GM19238 (cell line): ENCODE data around the gene HAGH.

Experiments used
- DNase-seq: peaks from one replicate; pipeline ENCODE4 v3.0.0; 2011; ENCODE audit warnings: low spot score; ENCODE audit not compliant: insufficient read length

The HAGH gene

GRCh38 chr16:1787322-1788094, 39.1 kb downstream of the HAGH start:
- DNase-seq = no peak

DNA sequence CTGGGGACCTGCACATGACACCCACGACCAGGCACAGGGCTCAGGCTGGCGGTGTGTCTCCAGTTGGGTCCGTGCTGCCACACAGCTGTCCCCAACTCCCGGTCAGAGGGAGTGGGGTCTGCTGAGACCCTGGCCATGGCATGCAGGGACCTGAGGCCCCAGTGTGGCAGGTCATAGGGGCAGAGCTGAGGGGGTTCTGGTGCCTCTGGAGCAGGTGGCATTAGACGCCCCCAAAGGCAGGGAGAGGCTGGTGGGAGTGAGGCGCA, 39.6 kb downstream of the HAGH start:
- DNase-seq = no peak

GRCh38 chr16:1786242-1787055, 40.2 kb downstream of the HAGH start:
- no peak for DNase-seq

DNA sequence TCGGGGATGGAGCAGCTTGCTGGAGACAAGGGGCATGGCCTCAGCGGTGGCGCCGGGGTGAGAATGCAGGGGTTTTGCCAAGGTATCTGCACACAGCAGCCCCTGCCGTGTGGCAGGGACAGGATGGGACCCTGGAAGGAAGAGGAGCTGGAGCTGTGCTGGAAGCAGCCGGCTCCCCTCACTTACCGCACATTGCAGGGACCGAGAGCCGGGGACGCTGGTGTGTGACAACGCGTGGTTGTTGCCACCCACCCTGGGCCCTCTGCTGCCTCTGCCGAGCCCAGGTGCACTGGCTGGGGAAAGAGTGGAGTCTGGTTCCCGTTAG, 40.8 kb downstream of the HAGH start:
- no peak for DNase-seq

DNA sequence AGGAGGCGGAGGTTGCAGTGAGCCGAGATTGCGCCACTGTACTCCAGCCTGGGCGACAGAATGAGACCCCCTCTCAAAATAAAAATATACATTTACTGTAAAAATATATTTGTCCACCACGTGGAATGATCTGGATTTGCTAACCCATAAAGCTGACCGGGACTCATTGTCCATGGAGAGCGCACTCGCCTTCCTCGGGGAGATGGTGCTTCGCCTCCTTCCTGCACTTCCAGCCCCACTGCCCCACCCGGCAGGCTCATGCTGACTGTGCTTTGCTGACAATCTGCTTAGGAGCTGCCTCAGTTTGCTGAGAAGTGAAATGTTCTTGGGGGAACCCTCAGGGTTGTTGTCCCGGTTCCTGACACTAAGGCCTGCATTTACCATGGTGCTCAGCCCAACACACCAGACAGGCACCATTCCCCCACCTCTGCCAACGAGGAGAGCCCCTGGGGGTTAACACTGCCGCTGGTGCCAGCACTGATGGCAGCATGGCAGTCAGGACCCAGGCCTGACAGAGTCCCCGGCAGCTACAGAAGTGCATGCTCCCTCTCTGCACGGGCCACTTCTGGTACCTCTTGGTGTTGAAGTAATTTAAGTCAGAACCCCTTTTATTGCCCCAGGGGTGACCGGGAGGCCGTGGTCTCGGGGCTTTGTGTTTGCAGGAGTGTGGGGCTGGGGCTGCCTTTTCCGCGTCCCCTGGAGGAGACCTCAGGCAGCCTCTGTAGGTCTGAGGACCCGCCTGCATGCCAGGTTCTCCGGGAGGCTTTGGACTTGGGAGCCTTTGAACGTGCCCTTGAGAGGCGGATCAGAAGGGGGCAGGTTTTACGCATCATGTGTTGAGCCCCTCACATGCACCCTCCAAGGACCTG, 41.4 kb downstream of the HAGH start:
- DNase-seq = no peak

GRCh38 chr16:1782408-1783264, 44.0 kb downstream of the HAGH start, which contains the start of the genes NUBP2 and SPSB3:
TSS of gene NUBP2 (plus strand) at chr16:1782960. CDS start at chr16:1783021, 61 bp downstream.
TSS of gene SPSB3 (minus strand) at chr16:1782571. CDS start at chr16:1781483, 1,088 bp downstream.
- DNase-seq = peak; percentile 100

DNA sequence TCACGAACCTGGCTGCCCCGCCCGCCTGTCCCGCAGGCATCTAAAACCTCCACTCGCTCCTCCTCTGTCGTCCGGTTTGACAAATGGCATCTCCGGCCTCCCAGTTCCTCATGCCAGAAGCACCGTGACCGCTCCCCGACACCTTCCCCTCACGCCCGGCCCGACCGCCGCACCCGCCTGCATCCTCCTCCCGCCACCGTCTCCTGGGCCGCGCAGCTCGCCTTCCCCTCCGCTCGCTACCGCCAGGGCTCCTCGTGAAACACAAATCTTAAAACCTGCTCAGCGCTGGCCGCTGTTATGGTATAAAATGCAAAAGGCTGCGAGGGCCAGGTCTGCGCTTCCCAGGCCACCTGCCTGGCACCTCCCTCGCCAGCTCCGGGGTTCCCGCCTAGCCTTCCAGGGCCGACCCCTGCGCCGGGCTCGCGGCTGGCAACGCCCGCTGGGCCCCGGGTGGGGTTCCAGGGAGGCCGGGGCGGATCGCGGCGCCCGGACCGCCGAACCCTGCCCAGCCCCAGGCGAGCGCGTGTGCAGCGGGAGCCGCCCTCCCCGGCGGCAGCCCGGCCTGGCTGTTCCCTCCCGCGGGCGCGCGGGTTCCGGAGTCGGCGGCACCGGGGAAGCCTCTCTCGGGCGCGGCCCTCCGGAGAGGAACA, 44.7 kb downstream of the HAGH start:
- DNase-seq = no peak

DNA sequence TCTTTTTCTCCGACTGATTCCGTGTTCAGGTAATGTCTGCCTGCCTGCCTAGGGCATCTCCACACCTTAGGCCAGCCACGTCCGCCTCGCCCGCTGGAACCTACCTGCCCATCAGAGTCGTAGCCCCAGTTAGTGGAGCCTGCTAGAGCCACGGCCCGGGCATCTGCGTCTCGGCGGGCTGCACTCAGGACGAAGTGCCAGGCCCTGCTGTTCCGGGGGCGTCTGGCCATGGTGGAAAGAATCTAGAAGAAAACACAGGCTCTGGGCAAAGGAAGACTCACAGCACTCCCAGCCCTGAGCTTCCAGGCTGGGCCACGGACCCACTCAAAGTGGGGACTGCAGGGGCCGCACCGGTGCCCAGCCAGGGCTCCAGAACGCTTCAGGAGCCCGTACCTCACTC, 45.4 kb downstream of the HAGH start:
- no peak for DNase-seq

DNA sequence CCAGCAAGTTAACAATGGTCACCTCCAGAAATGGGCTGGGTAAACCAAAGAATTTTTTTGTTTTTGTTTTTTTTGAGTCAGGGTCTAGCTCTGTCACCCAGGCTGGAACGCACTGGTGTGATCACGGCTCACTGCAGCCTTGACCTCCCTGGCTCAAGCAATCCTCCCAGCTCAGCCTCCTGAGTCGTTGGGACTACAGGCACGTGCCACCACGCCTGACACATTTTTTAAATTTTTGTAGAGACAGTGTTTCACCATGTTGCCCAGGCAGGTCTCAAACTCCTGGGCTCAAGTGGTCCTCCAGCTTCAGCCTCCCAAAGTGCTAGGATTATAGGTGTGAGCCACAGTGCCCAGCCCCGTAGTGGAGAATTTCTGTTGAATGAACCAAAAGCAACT, 46.0 kb downstream of the HAGH start:
- no peak for DNase-seq

DNA sequence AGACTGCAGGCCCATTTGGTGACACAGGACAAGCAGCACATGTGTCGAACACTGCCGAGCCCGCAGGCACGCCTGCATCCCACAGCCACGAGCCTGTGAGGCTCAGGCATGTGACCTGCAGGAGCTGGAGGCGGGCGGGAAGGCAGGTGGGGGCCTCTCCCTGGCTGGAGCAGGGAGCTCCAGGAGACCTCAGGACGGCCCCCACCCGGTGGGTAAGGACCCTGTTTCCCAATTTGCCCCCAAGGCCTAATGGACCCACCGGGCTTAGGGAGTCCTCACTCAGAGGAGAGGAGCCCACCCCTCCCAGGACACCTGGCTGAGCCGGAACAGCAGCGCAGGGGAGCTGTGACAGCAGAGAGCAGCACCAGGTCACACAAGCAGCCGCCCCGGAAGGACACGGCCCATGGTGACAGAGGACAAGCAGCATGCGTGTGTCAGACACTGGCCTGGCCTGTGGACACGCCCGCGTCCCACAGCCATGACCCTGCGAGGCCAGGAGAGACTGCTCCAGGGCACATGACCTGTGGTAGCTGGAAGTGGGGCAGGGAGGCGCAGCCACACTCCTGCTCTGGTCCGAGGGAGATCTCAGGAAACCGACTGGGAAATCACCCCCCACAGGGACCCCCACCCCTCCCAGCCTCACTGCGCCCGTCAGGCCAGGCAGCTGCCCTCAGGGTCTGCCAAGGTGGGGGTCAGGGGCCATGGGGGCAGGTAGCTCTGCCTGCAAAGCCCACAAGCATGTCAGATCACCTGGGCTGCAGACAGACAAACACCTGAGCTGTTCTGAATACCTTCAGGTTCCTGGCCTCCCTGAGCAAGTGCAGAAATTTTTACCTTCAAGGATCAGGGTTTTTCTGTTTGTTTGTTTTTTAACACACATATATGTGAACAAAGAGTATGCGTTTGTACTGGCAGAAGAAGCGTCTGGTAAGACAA, 46.6 kb downstream of the HAGH start:
- DNase-seq = no peak

DNA sequence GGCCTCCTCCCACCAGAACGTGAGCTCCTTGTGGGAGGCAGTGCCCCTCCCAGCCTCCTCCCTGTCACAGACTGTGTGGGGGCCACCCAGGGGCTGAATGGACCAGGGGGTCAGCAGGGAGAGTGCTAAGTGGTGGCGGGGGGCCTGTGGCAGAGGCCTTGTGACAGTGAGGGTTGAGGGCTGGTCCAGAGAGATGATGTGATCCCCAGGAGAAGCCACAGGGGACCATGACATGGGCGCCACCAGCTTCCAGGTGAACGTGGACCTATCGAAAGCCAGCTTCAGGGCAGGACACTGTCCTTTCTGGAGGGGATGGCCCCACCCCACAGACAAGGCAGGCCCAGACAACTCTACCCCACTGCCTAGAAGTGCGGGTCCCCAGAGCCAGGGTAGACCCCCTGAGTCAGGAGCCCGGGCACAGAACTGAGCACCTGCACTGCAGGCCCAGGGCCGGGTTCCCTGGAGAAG, 47.4 kb downstream of the HAGH start:
- DNase-seq = no peak

- no peak for DNase-seq
Observed at GRCh38 chr16:1778200-1779179, 48.1 kb downstream of the HAGH start.

GRCh38 chr16:1777375-1778199, 49.0 kb downstream of the HAGH start:
- no peak for DNase-seq

GRCh38 chr16:1776991-1777374, 49.6 kb downstream of the HAGH start:
- no peak for DNase-seq

DNA sequence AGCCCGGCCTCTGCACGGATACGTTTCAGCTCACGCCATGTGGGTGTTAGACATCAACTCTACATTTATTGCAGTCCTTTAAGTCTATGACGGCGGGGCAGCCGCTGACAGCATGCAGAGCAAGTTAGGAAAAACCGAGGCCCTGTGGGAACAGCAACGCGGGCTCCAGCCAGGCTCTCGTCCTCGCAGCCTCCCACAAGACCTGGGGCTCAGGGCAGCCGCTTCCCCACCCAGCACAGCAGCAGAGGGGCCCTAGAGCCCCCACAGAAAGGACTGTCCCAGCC, 50.0 kb downstream of the HAGH start:
- DNase-seq = no peak

DNA sequence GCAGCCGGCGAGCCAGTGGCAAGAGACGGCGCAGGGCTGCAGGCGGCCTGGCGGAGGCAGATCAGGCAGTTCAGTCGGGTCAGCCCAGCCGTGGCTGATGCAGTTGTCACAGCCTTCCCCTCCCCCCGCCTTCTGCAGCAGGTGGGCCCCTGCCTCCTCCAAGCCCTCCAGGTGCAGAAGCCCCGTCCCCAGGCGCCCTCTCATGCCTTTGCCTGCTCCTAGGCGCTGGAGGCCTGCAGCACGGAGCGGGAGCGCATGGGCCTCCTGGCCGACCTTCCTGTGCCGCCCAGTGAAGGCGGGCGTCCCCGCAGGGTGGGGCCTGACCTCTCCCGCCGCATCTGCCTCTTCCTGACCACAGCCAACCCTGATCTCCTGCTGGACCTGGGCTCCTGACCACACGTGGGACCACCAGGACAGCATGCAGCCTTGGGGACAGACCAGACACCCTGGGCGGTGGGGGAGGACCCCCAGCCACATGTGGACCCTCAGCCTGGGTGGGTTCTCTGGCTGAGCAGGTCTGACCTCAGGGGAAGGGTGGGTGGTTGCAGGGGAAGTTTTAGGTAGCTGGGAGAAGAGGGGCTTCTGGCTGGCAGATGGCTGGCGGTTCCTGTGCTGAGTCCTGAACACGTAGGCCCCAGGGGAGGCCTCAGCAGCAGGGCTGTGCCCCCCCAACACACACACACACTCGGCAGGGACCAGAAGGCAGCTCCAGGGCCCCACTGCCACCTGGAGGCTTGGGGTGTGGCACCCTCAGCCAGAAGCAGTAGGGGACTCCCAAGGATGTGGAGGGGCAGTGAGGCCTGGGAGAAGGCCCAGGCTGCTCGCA, 50.6 kb downstream of the HAGH start:
- no peak for DNase-seq
